Activated T-helper 1 cell treated with Interleukin-2 at 50 U/mL for 16 hours (primary cell): ENCODE results near the gene PTPRT.

Source experiments
- DNase-seq: peaks from one replicate; pipeline ENCODE4 v3.0.0-alpha.2; 2020; ENCODE audit warnings: low read depth

The PTPRT gene

GRCh38 chr20:42549496-42549895 lies 640.2 kb downstream of the PTPRT start:
- no peak for DNase-seq

- no peak for DNase-seq
These were observed 644.8 kb downstream of the PTPRT start for GRCh38 chr20:42544926-42545325.

GRCh38 chr20:42532831-42533230 lies 656.9 kb downstream of the PTPRT start:
- no peak for DNase-seq

- no peak for DNase-seq
These were observed 658.2 kb downstream of the PTPRT start for GRCh38 chr20:42531508-42531961.

- no peak for DNase-seq
These were observed 658.8 kb downstream of the PTPRT start for GRCh38 chr20:42530855-42531448.

GRCh38 chr20:42530191-42530590 lies 659.5 kb downstream of the PTPRT start:
- no peak for DNase-seq

- no peak for DNase-seq
These were observed 665.6 kb downstream of the PTPRT start for GRCh38 chr20:42524058-42524457.

GRCh38 chr20:42516692-42517091 lies 673.0 kb downstream of the PTPRT start:
- DNase-seq, result no peak

GRCh38 chr20:42510686-42511085 lies 679.0 kb downstream of the PTPRT start:
- DNase-seq, result no peak

GRCh38 chr20:42507874-42508273 lies 681.8 kb downstream of the PTPRT start:
- DNase-seq, result no peak

- no peak for DNase-seq
These were observed 683.3 kb downstream of the PTPRT start for GRCh38 chr20:42506397-42506796.

GRCh38 chr20:42502591-42502990 lies 687.1 kb downstream of the PTPRT start:
- no peak for DNase-seq

GRCh38 chr20:42496595-42496994 lies 693.1 kb downstream of the PTPRT start:
- DNase-seq, result no peak

- no peak for DNase-seq
These were observed 695.4 kb downstream of the PTPRT start for GRCh38 chr20:42494290-42494689.

- DNase-seq, result no peak
These were observed 696.7 kb downstream of the PTPRT start for GRCh38 chr20:42493001-42493400.

GRCh38 chr20:42492290-42492689 lies 697.4 kb downstream of the PTPRT start:
- DNase-seq, result no peak

- DNase-seq, result no peak
These were observed 704.1 kb downstream of the PTPRT start for GRCh38 chr20:42485556-42485955.

GRCh38 chr20:42484790-42485375 lies 704.8 kb downstream of the PTPRT start:
- DNase-seq, result no peak

GRCh38 chr20:42484335-42484734 lies 705.4 kb downstream of the PTPRT start:
- no peak for DNase-seq

GRCh38 chr20:42483730-42484303 lies 705.9 kb downstream of the PTPRT start:
- DNase-seq, result no peak

GRCh38 chr20:42482808-42483207 lies 706.9 kb downstream of the PTPRT start:
- DNase-seq, result no peak

- DNase-seq, result no peak
These were observed 713.9 kb downstream of the PTPRT start for GRCh38 chr20:42475773-42476172.

GRCh38 chr20:42474646-42475045 lies 715.1 kb downstream of the PTPRT start:
- no peak for DNase-seq

GRCh38 chr20:42472198-42472597 lies 717.5 kb downstream of the PTPRT start:
- DNase-seq, result no peak
